Brain microvascular endothelial cell (primary cell): ENCODE data around the gene ST8SIA2.

Source experiments
- DNase-seq: peaks from one replicate; pipeline ENCODE4 v3.0.0-alpha.2; 2020
- H3K27ac ChIP-seq: fragments of 250-450 bp; sonication (Bioruptor Pico); 2 replicates; pipeline ENCODE4 v1.5.1; 2020; ENCODE audit warnings: mild to moderate bottlenecking, moderate library complexity
- H3K27me3 ChIP-seq: fragments of 250-450 bp; sonication (Bioruptor Pico); replicated peaks from 2 replicates; pipeline ENCODE4 v1.5.1; 2020; ENCODE audit warnings: mild to moderate bottlenecking
- H3K36me3 ChIP-seq: fragments of 250-450 bp; sonication (Bioruptor Pico); replicated peaks from 2 replicates; pipeline ENCODE4 v1.5.1; 2020; ENCODE audit warnings: mild to moderate bottlenecking
- H3K4me3 ChIP-seq: 2 replicates; pipeline ENCODE4 v1.5.1; 2011; ENCODE audit warnings: low read depth, mild to moderate bottlenecking, control low read depth, low read length, moderate library complexity
- CTCF ChIP-seq: IDR thresholded peaks from 2 replicates; pipeline ENCODE4 v1.5.1; 2011; ENCODE audit warnings: low read depth, mild to moderate bottlenecking, moderate library complexity, low read length, control low read depth, inconsistent platforms; ENCODE audit errors: missing control alignments
- in situ Hi-C: cut with HindIII; loops from 2 replicates; pipeline ENCODE4 v1.10.0; 2017; ENCODE audit warnings: low sequenced_read_pairs, low pct_ligation_motif_present

The ST8SIA2 gene

GRCh38 chr15:92416557-92416956 lies 22.9 kb downstream of the ST8SIA2 start:
- no peak for TF ChIP-seq CTCF
- DNase-seq: no peak
- in situ Hi-C loops: no loop called here
- Histone ChIP-seq H3K4me3 (no peak overlapping the region), H3K27ac (no peak overlapping the region), H3K27me3 (no peaks in the 10 kb centered on the region), H3K36me3 (no peaks in the 10 kb centered on the region)

DNA sequence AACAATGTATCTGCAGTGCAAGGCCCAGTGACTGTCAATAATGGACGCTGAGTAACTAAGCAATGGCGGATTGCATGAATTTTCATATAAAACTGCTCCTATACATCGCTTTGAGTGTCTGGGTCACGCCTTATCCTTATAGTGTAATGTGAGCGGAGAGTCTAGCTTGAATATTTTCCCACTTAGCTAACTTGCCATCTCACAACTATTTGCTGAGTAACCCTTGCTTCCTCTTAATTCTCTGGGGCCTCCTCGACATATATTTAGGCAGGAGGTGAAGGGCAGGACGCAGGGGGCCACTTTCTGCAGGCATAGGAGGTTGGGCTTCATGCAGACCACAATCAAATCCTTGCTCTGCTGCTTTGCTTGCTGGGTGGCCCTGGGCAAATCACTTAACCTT lies 24.0 kb downstream of the ST8SIA2 start:
- in situ Hi-C loops: no loop called here
- no peaks in the 10 kb centered on the region for H3K36me3 ChIP-seq
- H3K27me3 ChIP-seq: no peaks in the 10 kb centered on the region
- H3K27ac ChIP-seq: no peak overlapping the region
- no peak overlapping the region for H3K4me3 ChIP-seq
- no peak for DNase-seq
- TF ChIP-seq CTCF: no peak

DNA sequence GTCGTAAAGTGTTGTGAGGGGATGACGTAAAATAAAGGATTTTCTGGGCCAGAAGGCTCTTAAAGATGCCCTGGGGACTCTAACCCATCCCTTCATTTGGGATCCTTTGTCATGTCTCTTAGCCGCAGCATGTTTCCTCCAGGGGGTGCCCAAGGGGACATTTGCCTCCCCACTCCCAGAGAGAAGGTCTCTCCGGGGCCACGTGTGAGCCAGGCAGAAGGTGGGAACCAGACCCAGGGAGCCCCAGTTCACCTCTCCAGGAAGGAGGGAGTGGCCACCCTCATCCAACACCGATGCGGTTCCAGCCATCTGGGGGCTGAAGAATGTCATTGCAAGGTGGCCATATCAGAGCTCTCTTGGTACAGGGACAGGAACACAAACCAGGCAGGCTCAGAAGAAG lies 25.2 kb downstream of the ST8SIA2 start:
- peak; percentile 15 for TF ChIP-seq CTCF
- Histone ChIP-seq H3K27me3 (no peaks in the 10 kb centered on the region), H3K27ac (no peak overlapping the region), H3K4me3 (no peak overlapping the region), H3K36me3 (no peaks in the 10 kb centered on the region)
- in situ Hi-C loops: no loop called here
- no peak for DNase-seq

DNA sequence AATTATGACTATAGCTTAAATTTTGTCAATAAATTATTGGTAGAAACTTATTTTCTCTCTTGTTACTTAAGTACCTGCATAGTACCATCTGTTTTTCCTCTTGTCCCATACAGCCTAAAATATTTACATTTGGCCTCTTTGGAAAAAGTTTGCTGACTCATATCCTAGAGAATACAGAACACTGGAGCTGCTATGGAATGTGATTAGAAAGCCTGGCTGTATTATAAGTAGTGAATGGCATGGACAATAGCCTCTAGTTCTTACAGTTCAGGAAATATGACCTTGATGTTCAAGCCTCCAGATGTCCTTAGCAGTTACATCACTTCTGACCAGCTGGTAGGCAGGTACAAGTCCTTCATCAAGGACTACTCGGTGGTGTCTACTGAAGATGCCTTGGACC lies 28.3 kb downstream of the ST8SIA2 start:
- peak; percentile 10 for DNase-seq
- Histone ChIP-seq H3K4me3 (no peak overlapping the region), H3K27ac (no peak overlapping the region), H3K27me3 (no peaks in the 10 kb centered on the region), H3K36me3 (no peaks in the 10 kb centered on the region)
- TF ChIP-seq CTCF: no peak
- in situ Hi-C loops: no loop called here

- TF ChIP-seq CTCF: no peak
- no peaks in the 10 kb centered on the region for H3K36me3 ChIP-seq
- H3K4me3 ChIP-seq: no peak overlapping the region
- no peak overlapping the region for H3K27ac ChIP-seq
- DNase-seq: no peak
- no peaks in the 10 kb centered on the region for H3K27me3 ChIP-seq
- in situ Hi-C loops: no loop called here
Measured at GRCh38 chr15:92425578-92426225, 32.0 kb downstream of the ST8SIA2 start.
